Fibroblast of lung (primary cell): ENCODE results near the gene OSGIN1.

Source experiments
- CTCF ChIP-seq, 2 donors: IDR thresholded peaks in 1 of 2; conservative IDR thresholded peaks in 1 of 2; 1 replicate in 1 of 2; 2 replicates in 1 of 2; pipeline ENCODE4 v1.5.1; 2011 to 2012; ENCODE audit warnings: low read length in 2 of 2, control low read depth in 1 of 2, inconsistent platforms in 1 of 2, low read depth in 1 of 2, mild to moderate bottlenecking in 1 of 2
- EZH2 ChIP-seq: IDR thresholded peaks from 2 replicates; pipeline ENCODE4 v1.5.1; 2012; ENCODE audit warnings: low read length, control low read depth, mild to moderate bottlenecking; ENCODE audit errors: missing control alignments

GRCh38 chr16:83908798-83909197, 44.2 kb upstream of the OSGIN1 start:
- no peak for TF ChIP-seq CTCF (conservative IDR thresholded peaks at IDR 0.05 in 1 of 2, IDR thresholded peaks at IDR 0.05 in 1 of 2; ENCODE audit: low read depth in 1 of 2, low read length in 2 of 2)
- TF ChIP-seq EZH2: no peak
